Measurements from ENCODE around the gene LRRC47. TPM values are rescaled to one million over a fixed set of nuclear protein-coding genes. Genes with fewer than 3 reads are reported as not detected.
A peak's percentile ranks its signal among the peaks of the same experiment; 100 is the strongest.

LRRC47 gene
- total RNA-seq, 1 donor from 2014 or later, result 52.2 TPM

DNA sequence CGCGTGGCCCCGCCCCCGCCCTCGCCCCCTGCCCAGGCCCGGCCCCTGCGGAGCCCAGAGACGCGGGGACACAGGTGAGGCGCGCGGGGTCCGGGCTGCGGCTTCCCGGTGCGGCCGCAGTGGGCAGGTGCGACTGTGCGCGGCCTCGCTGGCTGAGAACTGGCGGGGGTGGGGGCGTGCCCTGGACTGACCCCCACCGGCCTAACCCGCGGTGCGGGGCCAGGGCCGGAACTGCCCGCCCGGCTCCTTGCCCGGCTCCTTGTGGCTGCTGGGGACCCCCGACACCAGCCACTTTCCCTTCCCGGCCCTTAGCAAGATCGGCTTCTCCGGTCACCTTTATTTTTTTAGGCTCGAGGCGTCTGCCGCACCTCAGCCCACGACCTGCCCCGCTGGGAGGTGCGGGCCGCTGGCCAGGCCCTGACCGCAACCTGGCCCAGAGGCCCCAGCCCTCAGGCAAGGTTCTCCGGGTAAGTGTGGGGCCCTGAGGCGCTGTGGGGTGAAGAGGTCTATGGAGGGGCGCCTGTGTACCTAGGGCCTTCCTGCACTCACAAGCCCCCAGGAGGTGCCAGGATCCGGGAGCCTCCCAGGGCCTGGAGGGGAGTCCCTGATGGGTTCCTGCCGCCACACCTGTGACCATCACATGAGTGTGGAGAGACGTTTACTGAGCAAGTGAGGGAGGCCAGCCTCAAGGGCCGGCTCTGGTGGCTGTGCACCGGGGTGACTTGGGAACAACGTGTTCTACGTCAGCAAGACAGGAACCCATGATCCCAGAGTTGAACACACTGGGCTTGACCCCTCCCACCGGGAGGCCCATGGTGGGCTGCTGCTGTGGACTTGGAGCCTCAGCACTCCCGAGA is 23.4 kb downstream of the LRRC47 start, which contains the start of gene SMIM1:
SMIM1 (plus strand) TSS at position 35 of the 857 bp plus-strand sequence. CDS start 2,625 bp downstream, outside the sequence.
- Mint-ChIP-seq H3K4me3 (ENCODE audit: unreplicated experiment) (no peak within 1 kb of the TSS), H3K9me3 (ENCODE audit: unreplicated experiment) (no peaks in the 10 kb centered on the region), H3K27me3 (ENCODE audit: unreplicated experiment) (peaks cover 3% of the 10 kb centered on the region), H3K36me3 (ENCODE audit: low read depth, unreplicated experiment) (no peaks in the 10 kb centered on the region), H3K4me1 (ENCODE audit: unreplicated experiment) (no peaks in the 10 kb centered on the region), H3K27ac (ENCODE audit: unreplicated experiment) (no peak within 1 kb of the TSS)
- TF ChIP-seq, protein P1, sequence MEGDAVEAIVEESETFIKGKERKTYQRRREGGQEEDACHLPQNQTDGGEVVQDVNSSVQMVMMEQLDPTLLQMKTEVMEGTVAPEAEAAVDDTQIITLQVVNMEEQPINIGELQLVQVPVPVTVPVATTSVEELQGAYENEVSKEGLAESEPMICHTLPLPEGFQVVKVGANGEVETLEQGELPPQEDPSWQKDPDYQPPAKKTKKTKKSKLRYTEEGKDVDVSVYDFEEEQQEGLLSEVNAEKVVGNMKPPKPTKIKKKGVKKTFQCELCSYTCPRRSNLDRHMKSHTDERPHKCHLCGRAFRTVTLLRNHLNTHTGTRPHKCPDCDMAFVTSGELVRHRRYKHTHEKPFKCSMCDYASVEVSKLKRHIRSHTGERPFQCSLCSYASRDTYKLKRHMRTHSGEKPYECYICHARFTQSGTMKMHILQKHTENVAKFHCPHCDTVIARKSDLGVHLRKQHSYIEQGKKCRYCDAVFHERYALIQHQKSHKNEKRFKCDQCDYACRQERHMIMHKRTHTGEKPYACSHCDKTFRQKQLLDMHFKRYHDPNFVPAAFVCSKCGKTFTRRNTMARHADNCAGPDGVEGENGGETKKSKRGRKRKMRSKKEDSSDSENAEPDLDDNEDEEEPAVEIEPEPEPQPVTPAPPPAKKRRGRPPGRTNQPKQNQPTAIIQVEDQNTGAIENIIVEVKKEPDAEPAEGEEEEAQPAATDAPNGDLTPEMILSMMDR (IDR thresholded peaks at IDR 0.05; ENCODE audit: unreplicated experiment), result no peak
- no peak for DNase-seq (ENCODE audit: low spot score)

DNA sequence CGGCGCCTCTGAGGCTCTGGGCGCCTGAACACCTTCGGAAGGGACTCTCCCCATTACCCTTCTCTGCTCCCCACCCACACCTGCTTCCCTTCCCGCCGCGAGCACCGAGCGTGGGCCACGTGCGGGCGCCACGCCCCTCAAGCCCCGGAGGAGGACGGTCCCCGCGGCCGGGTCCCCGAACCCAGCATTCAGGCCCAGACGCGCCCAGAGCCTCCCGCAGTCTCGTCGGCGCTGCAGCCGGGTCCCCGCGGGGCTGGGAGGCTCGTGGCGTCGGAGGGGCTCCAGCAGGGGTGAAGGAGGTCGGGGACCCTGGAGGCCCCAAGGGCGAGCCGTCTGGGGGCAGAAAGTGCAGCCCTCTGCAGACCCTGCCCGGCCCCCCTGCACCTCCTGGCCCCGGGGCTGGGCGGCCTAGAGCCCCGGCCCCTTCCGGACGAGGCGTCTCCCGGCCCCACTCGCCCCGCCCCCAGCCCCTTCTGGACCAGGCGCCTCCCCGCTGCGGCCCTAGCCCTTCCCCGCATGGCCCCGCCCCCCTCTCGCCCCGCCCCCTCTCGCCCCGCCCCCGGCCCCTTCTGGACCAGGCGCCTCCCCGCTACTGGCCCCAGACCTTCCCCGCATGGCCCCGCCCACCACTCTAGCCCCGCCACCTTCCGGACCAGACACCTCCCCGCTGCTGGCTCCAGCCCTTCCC is 24.1 kb downstream of the LRRC47 start:
- DNase-seq (ENCODE audit: low spot score), result peak; percentile 88
- H3K36me3 Mint-ChIP-seq (ENCODE audit: low read depth, unreplicated experiment), result no peaks in the 10 kb centered on the region
- no peak overlapping the region for H3K4me3 Mint-ChIP-seq (ENCODE audit: unreplicated experiment)
- H3K27ac Mint-ChIP-seq (ENCODE audit: unreplicated experiment), result no peak overlapping the region
- H3K4me1 Mint-ChIP-seq (ENCODE audit: unreplicated experiment), result no peaks in the 10 kb centered on the region
- peaks cover 3% of the 10 kb centered on the region for H3K27me3 Mint-ChIP-seq (ENCODE audit: unreplicated experiment)
- H3K9me3 Mint-ChIP-seq (ENCODE audit: unreplicated experiment), result no peaks in the 10 kb centered on the region
- TF ChIP-seq, protein P1 (IDR thresholded peaks at IDR 0.05; ENCODE audit: unreplicated experiment), result no peak

DNA sequence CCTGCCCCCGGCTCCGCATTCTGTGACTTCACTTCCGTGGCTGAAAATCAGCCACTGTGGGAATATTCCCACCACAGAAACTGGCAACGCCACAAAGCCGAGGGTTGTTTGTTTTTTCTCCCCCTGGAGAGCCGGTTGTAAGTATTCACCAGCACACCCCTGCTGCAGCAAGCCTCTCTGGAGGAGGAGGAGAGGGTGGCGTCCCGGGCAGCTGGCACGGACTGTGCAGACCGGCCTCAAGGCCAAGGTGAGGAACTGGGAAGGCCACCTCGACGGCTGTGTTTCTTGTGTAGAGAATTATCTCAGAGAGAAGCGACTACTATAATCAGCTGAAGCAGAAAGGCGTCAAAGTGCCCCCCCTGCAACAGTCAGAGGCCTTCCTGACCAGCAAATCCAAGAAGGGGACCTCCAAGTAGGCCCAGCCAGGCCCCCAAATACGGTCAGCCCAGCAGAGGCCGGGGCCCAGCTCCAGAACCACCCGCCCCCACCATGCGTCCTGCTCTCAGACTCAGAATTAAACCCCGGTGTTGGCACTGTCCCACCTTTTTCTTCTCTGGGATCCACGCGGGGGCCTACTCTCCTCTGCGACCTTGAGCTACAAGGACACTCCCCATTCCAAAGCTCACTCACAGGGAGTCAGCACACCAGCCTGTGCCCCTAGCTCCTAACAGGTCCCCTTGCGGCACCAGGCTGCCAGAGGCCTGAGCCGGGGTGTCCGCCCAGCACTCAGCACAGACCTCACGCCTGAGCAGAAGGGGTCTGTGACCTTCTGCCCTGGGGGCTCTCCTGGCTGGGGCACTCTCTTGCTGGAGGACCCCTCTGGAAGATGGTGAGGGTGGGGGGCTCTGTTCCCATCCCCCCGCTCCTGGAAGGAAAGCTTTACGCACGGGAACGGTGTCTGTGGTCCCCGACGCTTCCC is 24.9 kb downstream of the LRRC47 start:
- Mint-ChIP-seq H3K27me3 (ENCODE audit: unreplicated experiment) (peaks cover 1% of the 10 kb centered on the region), H3K9me3 (ENCODE audit: unreplicated experiment) (no peaks in the 10 kb centered on the region), H3K27ac (ENCODE audit: unreplicated experiment) (no peak overlapping the region), H3K4me1 (ENCODE audit: unreplicated experiment) (no peaks in the 10 kb centered on the region), H3K4me3 (ENCODE audit: unreplicated experiment) (no peak overlapping the region), H3K36me3 (ENCODE audit: low read depth, unreplicated experiment) (no peaks in the 10 kb centered on the region)
- TF ChIP-seq, protein P1 (IDR thresholded peaks at IDR 0.05; ENCODE audit: unreplicated experiment), result no peak
- no peak for DNase-seq (ENCODE audit: low spot score)

DNA sequence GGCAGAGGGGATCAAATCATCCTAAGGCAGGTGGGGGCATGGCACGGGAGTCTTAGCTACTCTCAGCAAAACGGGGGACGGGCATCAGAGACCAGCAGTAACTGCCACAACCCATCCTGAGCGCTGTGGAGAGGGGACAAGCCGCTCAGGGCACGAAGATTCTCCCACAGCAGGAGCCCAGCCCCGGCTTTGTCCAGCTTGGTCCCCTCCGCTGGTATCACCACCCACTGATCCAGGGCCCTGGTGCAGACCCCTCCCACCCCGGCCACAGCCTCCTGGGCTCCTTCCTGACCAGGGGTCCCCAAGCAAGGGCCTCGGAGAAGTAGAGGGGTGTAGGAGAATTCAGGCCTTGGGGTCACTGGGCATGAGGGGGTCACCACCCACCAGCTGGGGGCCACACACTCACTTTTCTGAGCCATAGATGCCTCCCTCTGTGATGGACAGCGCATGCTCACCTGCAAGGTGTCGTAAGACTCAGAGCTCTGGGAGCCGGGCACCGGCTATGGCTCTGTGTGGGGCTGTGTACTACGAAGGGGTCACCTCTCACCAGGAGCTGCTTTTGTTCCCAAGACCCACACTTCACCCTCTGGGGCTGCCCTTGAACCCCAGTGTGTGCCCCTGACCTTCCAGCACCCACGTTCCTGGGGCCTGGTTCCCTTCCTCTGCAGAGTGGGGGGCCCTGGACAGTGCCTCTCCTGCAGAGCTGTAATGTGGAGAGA is 26.1 kb downstream of the LRRC47 start:
- H3K36me3 Mint-ChIP-seq (ENCODE audit: low read depth, unreplicated experiment), result no peaks in the 10 kb centered on the region
- no peak overlapping the region for H3K27ac Mint-ChIP-seq (ENCODE audit: unreplicated experiment)
- TF ChIP-seq, protein P1 (IDR thresholded peaks at IDR 0.05; ENCODE audit: unreplicated experiment), result no peak
- H3K4me1 Mint-ChIP-seq (ENCODE audit: unreplicated experiment), result no peaks in the 10 kb centered on the region
- no peaks in the 10 kb centered on the region for H3K27me3 Mint-ChIP-seq (ENCODE audit: unreplicated experiment)
- DNase-seq (ENCODE audit: low spot score), result no peak
- no peaks in the 10 kb centered on the region for H3K9me3 Mint-ChIP-seq (ENCODE audit: unreplicated experiment)
- H3K4me3 Mint-ChIP-seq (ENCODE audit: unreplicated experiment), result no peak overlapping the region
